ENCODE data around the gene HOXB9. TPM values are rescaled to one million over a fixed set of nuclear protein-coding genes. Genes with fewer than 3 reads are reported as not detected.

The HOXB9 gene
- total RNA-seq, 1 experiment from 2014 or later, result 1.4 TPM

- no TSS peak for BruUV-seq (replicated peaks)
- no peak for DNase-seq (ENCODE audit: unreplicated experiment)
- H3K4me3 Mint-ChIP-seq (ENCODE audit: unreplicated experiment), result no peak overlapping the region
- H3K9me3 Mint-ChIP-seq (ENCODE audit: unreplicated experiment), result no peaks in the 10 kb centered on the region
- intact Hi-C loops (cut with micrococcal nuclease), result loop anchor here (2.0 kb wide), 1 partner anchor 259 kb away; no protein-coding TSS in a partner anchor
- ChIA-PET POLR2A (interaction anchor here (1.0 kb wide), 1 partner anchor 287 kb away, joined by 3 read pairs; no protein-coding TSS in a partner anchor), CTCF (interaction anchor here (0.6 to 1.2 kb wide), 4 partner anchors 9 to 116 kb away, joined by 3 to 4 read pairs (median 4); no protein-coding TSS in a partner anchor)
- peaks cover 37% of the 10 kb centered on the region for H3K27me3 Mint-ChIP-seq (ENCODE audit: insufficient read depth, unreplicated experiment)
- no peaks in the 10 kb centered on the region for H3K36me3 Mint-ChIP-seq (ENCODE audit: insufficient read depth, unreplicated experiment)
- H3K27ac Mint-ChIP-seq (ENCODE audit: low read depth, unreplicated experiment), result no peak overlapping the region
- H3K4me1 Mint-ChIP-seq (ENCODE audit: insufficient read depth, unreplicated experiment), result no peaks in the 10 kb centered on the region
- TF ChIP-seq CTCF (IDR thresholded peaks at IDR 0.05; ENCODE audit: unreplicated experiment), result no peak
Measured at GRCh38 chr17:48595278-48595999, 30.7 kb downstream of the HOXB9 start.

- no peak for DNase-seq (ENCODE audit: unreplicated experiment)
- ChIA-PET POLR2A (interaction anchor here (1.0 kb wide), 1 partner anchor 286 kb away, joined by 3 read pairs; no protein-coding TSS in a partner anchor), CTCF (interaction anchor here (0.6 to 1.7 kb wide), 9 partner anchors 10 to 348 kb away, joined by 3 to 5 read pairs (median 3); no protein-coding TSS in a partner anchor)
- no peak overlapping the region for H3K4me3 Mint-ChIP-seq (ENCODE audit: unreplicated experiment)
- H3K4me1 Mint-ChIP-seq (ENCODE audit: insufficient read depth, unreplicated experiment), result no peaks in the 10 kb centered on the region
- TF ChIP-seq CTCF (IDR thresholded peaks at IDR 0.05; ENCODE audit: unreplicated experiment), result no peak
- intact Hi-C loops (cut with micrococcal nuclease), result loop anchor here (2.0 kb wide), 1 partner anchor 258 kb away; no protein-coding TSS in a partner anchor
- H3K27me3 Mint-ChIP-seq (ENCODE audit: insufficient read depth, unreplicated experiment), result peaks cover 30% of the 10 kb centered on the region
- no TSS peak for BruUV-seq (replicated peaks)
- H3K27ac Mint-ChIP-seq (ENCODE audit: low read depth, unreplicated experiment), result no peak overlapping the region
- no peaks in the 10 kb centered on the region for H3K36me3 Mint-ChIP-seq (ENCODE audit: insufficient read depth, unreplicated experiment)
- H3K9me3 Mint-ChIP-seq (ENCODE audit: unreplicated experiment), result no peaks in the 10 kb centered on the region
Measured at GRCh38 chr17:48594538-48595277, 31.4 kb downstream of the HOXB9 start.

- Mint-ChIP-seq H3K9me3 (ENCODE audit: unreplicated experiment) (no peaks in the 10 kb centered on the region), H3K4me3 (ENCODE audit: unreplicated experiment) (peak overlapping the region; percentile 65), H3K4me1 (ENCODE audit: insufficient read depth, unreplicated experiment) (no peaks in the 10 kb centered on the region), H3K27me3 (ENCODE audit: insufficient read depth, unreplicated experiment) (peaks cover 26% of the 10 kb centered on the region), H3K27ac (ENCODE audit: low read depth, unreplicated experiment) (no peak overlapping the region), H3K36me3 (ENCODE audit: insufficient read depth, unreplicated experiment) (no peaks in the 10 kb centered on the region)
- POLR2A ChIA-PET, result interaction anchor here (1.0 kb wide), 1 partner anchor 286 kb away, joined by 3 read pairs; no protein-coding TSS in a partner anchor
- CTCF ChIA-PET, result interaction anchor here (0.6 to 2.1 kb wide), 14 partner anchors 24 to 748 kb away, joined by 3 to 23 read pairs (median 4); no protein-coding TSS in a partner anchor
- peak; percentile 97 for TF ChIP-seq CTCF (IDR thresholded peaks at IDR 0.05; ENCODE audit: unreplicated experiment)
- no TSS peak for BruUV-seq (replicated peaks)
- peak; percentile 72 for DNase-seq (ENCODE audit: unreplicated experiment)
- intact Hi-C loops (cut with micrococcal nuclease), result loop anchor here (2.0 kb wide), 1 partner anchor 257 kb away; no protein-coding TSS in a partner anchor
Measured at GRCh38 chr17:48593840-48594537, 32.2 kb downstream of the HOXB9 start.

All from MCF 10A (cell line).